HL-60 (cell line): ENCODE measurements around the gene CHEK1.

Experiments
- GABPA ChIP-seq: IDR thresholded peaks from 2 replicates; pipeline ENCODE4 v1.6.1; 2012; ENCODE audit warnings: low read depth
- POLR2AphosphoS5 ChIP-seq: IDR thresholded peaks from 2 replicates; pipeline ENCODE4 v1.6.1; 2012; ENCODE audit warnings: low read depth
- TF ChIP-seq, protein P1 (sequence below): IDR thresholded peaks from one replicate; pipeline ENCODE4 v1.5.1; 2011; ENCODE audit warnings: low read length, control low read depth, inconsistent platforms; ENCODE audit not compliant: insufficient read depth

DNA sequence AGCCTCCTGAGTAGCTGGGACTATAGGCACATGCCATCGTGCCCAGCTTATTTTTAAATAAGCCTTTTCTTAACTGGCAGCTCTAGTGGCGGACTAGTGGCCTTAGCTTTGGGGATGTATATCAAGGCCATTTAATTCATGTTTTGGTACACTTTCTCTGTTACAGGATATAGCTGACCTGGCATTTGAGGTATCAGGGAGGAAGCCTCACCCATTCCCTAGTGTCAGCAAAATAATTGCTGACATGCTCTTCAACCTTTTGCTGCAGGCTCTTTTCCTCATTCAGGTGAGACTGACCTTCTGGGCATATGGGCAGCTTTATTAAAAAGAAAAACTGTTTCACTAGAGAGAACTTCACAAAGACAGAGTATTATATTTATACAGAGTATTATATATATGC lies 46.2 kb upstream of the CHEK1 start:
- TF ChIP-seq, protein P1, sequence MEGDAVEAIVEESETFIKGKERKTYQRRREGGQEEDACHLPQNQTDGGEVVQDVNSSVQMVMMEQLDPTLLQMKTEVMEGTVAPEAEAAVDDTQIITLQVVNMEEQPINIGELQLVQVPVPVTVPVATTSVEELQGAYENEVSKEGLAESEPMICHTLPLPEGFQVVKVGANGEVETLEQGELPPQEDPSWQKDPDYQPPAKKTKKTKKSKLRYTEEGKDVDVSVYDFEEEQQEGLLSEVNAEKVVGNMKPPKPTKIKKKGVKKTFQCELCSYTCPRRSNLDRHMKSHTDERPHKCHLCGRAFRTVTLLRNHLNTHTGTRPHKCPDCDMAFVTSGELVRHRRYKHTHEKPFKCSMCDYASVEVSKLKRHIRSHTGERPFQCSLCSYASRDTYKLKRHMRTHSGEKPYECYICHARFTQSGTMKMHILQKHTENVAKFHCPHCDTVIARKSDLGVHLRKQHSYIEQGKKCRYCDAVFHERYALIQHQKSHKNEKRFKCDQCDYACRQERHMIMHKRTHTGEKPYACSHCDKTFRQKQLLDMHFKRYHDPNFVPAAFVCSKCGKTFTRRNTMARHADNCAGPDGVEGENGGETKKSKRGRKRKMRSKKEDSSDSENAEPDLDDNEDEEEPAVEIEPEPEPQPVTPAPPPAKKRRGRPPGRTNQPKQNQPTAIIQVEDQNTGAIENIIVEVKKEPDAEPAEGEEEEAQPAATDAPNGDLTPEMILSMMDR: no peak
- TF ChIP-seq POLR2AphosphoS5: no peak
- TF ChIP-seq GABPA: no peak
